Testis (tissue), 3 donors: Measurements from ENCODE around the gene GET4. TPM values are rescaled to one million over a fixed set of nuclear protein-coding genes. Genes with fewer than 3 reads are reported as not detected.
"Not testable (repeated sequence)": the region's sequence is repeated elsewhere in the genome, so short reads cannot be mapped to it uniquely, and the experiment has no call there.

Experiments used
- DNase-seq: peaks from one replicate; pipeline ENCODE4 v3.0.0-alpha.2; 2019
- H3K27ac ChIP-seq, 2 donors: fragments of 200-600 bp; sonication (generic); one replicate each; pipeline ENCODE4 v1.5.1; 2019
- H3K27me3 ChIP-seq: fragments of 200-600 bp; sonication (generic); one replicate; pipeline ENCODE4 v1.5.1; 2019
- H3K36me3 ChIP-seq: fragments of 200-600 bp; sonication (generic); one replicate; pipeline ENCODE4 v1.5.1; 2017; ENCODE audit warnings: low read depth; ENCODE audit errors: missing control alignments
- H3K4me1 ChIP-seq: fragments of 200-600 bp; sonication (generic); one replicate; pipeline ENCODE4 v1.5.1; 2019
- H3K4me3 ChIP-seq, 2 donors: fragments of 200-600 bp; sonication (generic); one replicate each; pipeline ENCODE4 v1.5.1; 2017 to 2019
- H3K9me3 ChIP-seq: fragments of 200-600 bp; sonication (generic); one replicate; pipeline ENCODE4 v1.5.1; 2017
- POLR2A ChIP-seq: fragments of 450-650 bp; IDR thresholded peaks from one replicate; pipeline ENCODE4 v1.6.1; 2017; ENCODE audit warnings: antibody characterized with exemption, mild to moderate bottlenecking, moderate library complexity
- WGBS, 2 donors: methylation state at CpG; one replicate each; pipeline ENCODE4 v1.1.5; 2018; 5-methylcytosine and 5-hydroxymethylcytosine counted together
- intact Hi-C: fragments of 100-400 bp; cut with DNase I; formaldehyde crosslinking; loops from one replicate; pipeline ENCODE4 v1.15.1; 2023; ENCODE audit warnings: low total_unique reads
- polyA plus RNA-seq: library from polyadenylated mRNA; stranded (reverse); fragments of 350-450 nt; fragmentation: Illumina TruSeq; extraction: RNeasy Lipid Tissue Mini Kit (QIAGEN cat#74804); gene quantifications from one replicate; pipeline ENCODE4 v1.2.3, GENCODE V29; 2014; ENCODE audit warnings: low read depth, low replicate concordance; ENCODE audit not compliant: insufficient read depth
- total RNA-seq, 2 donors: library from RNA; depleted of rRNA; stranded (reverse); fragments of >200 nt; gene quantifications; one replicate each; pipeline ENCODE4 v1.2.3, GENCODE V29; 2016
- TF ChIP-seq, protein P1 (sequence below), 3 experiments: fragments of 450-650 bp in 2 of 3; fragments of 200-600 bp in 1 of 3; sonication (generic) in 1 of 3; IDR thresholded peaks; one replicate each; pipeline ENCODE4 v1.5.1; 2016 to 2019; ENCODE audit warnings: antibody characterized with exemption in 3 of 3, mild to moderate bottlenecking in 2 of 3, moderate library complexity in 1 of 3

Gene GET4
- total and polyA plus RNA-seq, 3 donors from 2014 or later = 89.0 to 141 (median 128) TPM

GRCh38 chr7:908159-908581, 31.8 kb downstream of the GET4 start:
- 48 to 80% methylated on average over 1 to 10 of the region's 12 CpGs for WGBS, 2 donors
- Histone ChIP-seq H3K27me3 (no peaks in the 10 kb centered on the region), H3K27ac (no peak overlapping the region), H3K9me3 (no peaks in the 10 kb centered on the region), H3K4me1 (peaks cover 9% of the 10 kb centered on the region), H3K4me3 (no peak overlapping the region), H3K36me3 (no peaks in the 10 kb centered on the region)
- no peak for DNase-seq
- intact Hi-C loops = no loop called here
- TF ChIP-seq, protein P1, sequence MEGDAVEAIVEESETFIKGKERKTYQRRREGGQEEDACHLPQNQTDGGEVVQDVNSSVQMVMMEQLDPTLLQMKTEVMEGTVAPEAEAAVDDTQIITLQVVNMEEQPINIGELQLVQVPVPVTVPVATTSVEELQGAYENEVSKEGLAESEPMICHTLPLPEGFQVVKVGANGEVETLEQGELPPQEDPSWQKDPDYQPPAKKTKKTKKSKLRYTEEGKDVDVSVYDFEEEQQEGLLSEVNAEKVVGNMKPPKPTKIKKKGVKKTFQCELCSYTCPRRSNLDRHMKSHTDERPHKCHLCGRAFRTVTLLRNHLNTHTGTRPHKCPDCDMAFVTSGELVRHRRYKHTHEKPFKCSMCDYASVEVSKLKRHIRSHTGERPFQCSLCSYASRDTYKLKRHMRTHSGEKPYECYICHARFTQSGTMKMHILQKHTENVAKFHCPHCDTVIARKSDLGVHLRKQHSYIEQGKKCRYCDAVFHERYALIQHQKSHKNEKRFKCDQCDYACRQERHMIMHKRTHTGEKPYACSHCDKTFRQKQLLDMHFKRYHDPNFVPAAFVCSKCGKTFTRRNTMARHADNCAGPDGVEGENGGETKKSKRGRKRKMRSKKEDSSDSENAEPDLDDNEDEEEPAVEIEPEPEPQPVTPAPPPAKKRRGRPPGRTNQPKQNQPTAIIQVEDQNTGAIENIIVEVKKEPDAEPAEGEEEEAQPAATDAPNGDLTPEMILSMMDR (IDR thresholded peaks at IDR 0.05) = no peak
- no peak for TF ChIP-seq POLR2A

DNA sequence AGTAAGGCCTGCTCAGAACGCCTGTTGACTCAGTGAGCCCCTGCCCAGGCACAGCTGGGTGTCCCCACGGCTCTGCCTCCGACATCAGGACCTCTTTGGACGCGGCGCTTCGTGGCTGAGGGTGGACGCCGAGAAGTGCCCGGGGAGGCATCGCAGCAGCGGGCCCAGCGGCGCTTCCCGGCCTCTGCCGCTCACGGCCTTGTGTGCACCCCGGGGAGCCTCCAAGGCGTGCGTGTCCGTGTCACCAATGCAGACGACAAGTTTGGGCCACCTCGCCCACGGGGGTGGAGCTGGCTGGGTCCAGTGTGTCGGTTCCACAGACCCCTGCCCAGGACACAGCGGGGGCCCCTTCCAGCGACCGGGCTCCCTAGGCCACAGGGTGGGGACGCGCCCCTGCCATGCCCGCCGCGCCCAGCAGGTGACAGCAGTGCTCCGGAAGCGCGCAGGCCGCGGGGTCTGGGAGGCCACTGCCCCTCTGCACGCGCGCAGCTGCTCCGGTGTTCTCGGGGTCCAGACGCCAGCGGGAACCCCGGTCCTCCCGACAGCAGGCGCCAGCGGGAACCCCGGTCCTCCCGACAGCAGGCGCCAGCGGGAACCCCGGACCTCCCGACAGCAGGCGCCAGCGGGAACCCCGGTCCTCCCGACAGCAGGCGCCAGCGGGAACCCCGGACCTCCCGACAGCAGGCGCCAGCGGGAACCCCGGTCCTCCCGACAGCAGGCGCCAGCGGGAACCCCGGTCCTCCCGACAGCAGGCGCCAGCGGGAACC, 32.4 kb downstream of the GET4 start:
- H3K4me1 ChIP-seq, H3K27ac ChIP-seq: not testable (repeated sequence)

GRCh38 chr7:909358-910329, 33.3 kb downstream of the GET4 start:
- 40 to 53% methylated on average over 18 to 35 of the region's 58 CpGs for WGBS, 2 donors
- TF ChIP-seq POLR2A = no peak
- TF ChIP-seq, protein P1 (IDR thresholded peaks at IDR 0.05) = no peak
- H3K4me3 ChIP-seq = peak overlapping the region in 1 of 2 donors; percentile 18
- peaks cover 9% of the 10 kb centered on the region for H3K4me1 ChIP-seq
- peak overlapping the region in 1 of 2 donors; percentile 39 for H3K27ac ChIP-seq
- DNase-seq = peak; percentile 73
- H3K9me3 ChIP-seq = no peaks in the 10 kb centered on the region
- intact Hi-C loops = no loop called here
- H3K27me3 ChIP-seq = no peaks in the 10 kb centered on the region
- H3K36me3 ChIP-seq = no peaks in the 10 kb centered on the region

More for the DNA sequence above, 32.4 kb downstream of the GET4 start:
- H3K36me3 ChIP-seq, H3K9me3 ChIP-seq, intact Hi-C loops, H3K27me3 ChIP-seq: not testable (repeated sequence)
- peak overlapping the region in 1 of 2 donors; percentile 18 for H3K4me3 ChIP-seq
- 46 to 55% methylated on average over 11 to 26 of the region's 73 CpGs for WGBS, 2 donors
- TF ChIP-seq, protein P1 (IDR thresholded peaks at IDR 0.05) = peak; percentile 52 to 83 (median 68)
- peak; percentile 59 for DNase-seq

- H3K4me1 ChIP-seq = peaks cover 9% of the 10 kb centered on the region
- no peak overlapping the region for H3K4me3 ChIP-seq
- intact Hi-C loops = no loop called here
- H3K27ac ChIP-seq = no peak overlapping the region
- no peaks in the 10 kb centered on the region for H3K27me3 ChIP-seq
- no peak for DNase-seq
- TF ChIP-seq, protein P1 (IDR thresholded peaks at IDR 0.05) = no peak
- no peak for TF ChIP-seq POLR2A
- no peaks in the 10 kb centered on the region for H3K9me3 ChIP-seq
- 50 to 89% methylated on average over 2 to 11 of the region's 11 CpGs for whole genome bisulfite sequencing, 2 donors
- no peaks in the 10 kb centered on the region for H3K36me3 ChIP-seq
Observed at GRCh38 chr7:910441-910861, 34.1 kb downstream of the GET4 start.
